Activated CD4-positive, alpha-beta T cell treated with anti-CD3 and anti-CD28 coated beads, Interleukin-2, amount 50 U/mL, for 1 hour (primary cell): Measurements from ENCODE around the gene TTC7B.
"Not testable (repeated sequence)": the region's sequence is repeated elsewhere in the genome, so short reads cannot be mapped to it uniquely, and the experiment has no call there.

Experiments used
- DNase-seq: peaks from one replicate; pipeline ENCODE4 v3.0.0-alpha.2; 2020

Gene TTC7B

GRCh38 chr14:90538095-90538494 lies 278.1 kb downstream of the TTC7B start:
- no peak for DNase-seq

DNA sequence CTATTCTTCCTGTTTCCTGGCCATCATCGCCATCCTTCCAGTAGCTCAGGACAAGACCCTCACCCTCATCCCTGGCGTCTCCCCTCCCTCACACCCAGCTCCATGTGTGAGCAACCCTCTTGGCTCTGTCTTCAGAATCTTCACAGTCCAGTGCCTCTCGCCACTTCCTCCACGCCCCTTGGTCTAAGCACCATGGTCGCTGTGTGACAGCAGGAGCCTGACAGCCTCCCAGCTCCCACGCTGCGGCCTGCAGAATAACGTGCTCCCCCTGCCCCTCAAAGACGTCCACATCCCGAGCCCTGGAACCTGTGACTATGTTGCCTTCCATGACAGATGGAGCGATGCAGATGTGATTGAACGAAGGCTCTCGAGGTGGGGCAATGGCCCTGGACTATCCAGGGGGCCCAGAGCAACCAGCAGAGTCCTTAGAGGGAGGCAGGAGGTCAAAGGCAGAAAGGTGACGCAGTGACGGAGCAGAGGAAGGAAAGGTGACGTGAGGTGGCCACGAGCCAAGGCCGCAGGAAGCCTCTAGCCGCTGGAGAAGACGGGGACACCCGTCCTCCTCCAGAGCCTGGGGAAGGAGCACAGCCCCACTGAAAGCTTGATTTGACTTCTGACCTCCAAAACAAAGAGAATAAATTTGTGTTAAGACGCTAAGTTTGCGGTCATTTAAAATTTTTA lies 279.6 kb downstream of the TTC7B start:
- DNase-seq = no peak

- DNase-seq = no peak
These were observed 280.1 kb downstream of the TTC7B start for GRCh38 chr14:90536092-90536491.

DNA sequence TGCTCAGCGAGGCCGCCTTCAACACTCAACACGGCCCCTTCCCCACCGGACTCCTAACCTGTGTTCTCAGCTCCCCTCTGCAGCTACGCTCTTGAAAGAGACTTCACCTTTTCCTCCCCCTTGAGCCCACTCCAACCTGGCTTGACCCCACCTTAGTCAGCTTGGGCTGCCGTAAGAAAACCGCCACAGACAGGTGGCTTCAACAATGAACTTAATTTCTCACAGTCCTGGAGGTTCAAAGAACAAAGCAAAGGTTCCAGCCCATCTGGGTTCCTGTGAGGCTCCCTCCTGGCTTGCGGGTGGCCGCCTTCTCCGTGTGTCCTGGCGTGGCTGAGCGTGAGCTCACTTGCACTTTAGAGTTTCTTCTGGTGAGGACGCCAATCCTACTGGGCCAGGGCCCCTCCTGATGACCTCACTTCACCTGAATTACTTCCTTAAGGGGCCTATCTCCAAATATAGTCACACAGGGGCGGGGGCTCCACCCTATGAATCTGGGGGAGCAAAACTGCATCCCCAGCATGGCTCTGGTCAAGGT lies 280.6 kb downstream of the TTC7B start:
- DNase-seq = no peak

- no peak for DNase-seq
These were observed 281.2 kb downstream of the TTC7B start for GRCh38 chr14:90534838-90535555.

DNA sequence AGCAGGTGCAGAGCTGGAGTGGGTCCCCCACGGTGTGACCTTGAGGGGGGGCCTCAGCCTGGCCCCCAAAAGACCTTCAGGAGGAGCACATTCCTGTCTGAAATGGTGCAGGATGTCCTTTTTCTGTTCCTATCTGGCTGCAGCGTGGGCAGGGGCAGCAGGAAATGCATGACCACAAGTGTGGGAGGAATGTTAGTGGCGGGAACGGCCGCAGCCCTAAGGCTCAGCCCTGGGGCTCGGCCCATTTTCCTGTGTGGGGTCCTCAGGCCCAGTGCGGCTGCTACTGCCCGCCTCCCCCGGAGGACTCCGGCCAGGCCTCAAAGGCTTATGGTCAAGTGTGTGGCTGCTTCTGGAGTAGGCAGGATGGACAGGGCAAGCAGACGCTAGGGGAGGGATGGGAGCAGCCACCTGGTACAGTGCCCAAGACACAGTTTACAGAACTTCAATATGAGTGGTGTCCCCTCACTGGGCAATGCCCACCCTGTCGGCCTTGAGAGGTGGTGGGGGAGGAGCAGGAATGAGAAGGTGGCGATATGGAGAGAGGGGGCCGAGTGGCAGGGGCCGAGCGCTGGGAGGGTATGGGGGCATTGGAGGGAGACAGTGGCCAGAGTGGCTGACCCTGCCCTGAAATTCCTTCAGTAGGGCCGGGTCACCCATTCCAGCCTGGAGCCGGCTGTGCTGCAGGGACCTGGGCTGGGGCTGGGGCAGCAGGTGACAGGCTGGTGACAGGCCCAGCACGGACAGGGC lies 282.0 kb downstream of the TTC7B start:
- no peak for DNase-seq

DNA sequence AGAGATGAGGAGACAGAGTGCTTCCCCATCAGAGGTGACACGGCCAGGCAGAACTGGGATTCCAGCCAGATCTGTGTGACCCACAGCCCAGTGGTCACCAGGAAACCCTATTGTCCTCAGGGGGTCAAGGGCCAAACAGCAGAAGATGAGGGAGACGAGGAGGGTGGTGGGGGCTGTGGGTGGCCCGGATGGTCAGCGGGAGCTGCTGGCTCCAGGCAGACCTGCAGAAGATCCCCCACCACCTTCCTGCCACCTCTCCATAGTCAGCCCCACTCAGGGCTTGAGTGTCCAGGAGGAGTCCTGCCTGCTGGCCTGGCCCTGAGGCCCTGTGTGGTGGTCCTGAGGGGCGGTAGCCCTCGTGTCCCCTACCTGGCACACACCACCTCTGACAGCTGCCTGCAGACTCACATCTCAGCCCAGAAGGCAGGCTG lies 282.6 kb downstream of the TTC7B start:
- no peak for DNase-seq

DNA sequence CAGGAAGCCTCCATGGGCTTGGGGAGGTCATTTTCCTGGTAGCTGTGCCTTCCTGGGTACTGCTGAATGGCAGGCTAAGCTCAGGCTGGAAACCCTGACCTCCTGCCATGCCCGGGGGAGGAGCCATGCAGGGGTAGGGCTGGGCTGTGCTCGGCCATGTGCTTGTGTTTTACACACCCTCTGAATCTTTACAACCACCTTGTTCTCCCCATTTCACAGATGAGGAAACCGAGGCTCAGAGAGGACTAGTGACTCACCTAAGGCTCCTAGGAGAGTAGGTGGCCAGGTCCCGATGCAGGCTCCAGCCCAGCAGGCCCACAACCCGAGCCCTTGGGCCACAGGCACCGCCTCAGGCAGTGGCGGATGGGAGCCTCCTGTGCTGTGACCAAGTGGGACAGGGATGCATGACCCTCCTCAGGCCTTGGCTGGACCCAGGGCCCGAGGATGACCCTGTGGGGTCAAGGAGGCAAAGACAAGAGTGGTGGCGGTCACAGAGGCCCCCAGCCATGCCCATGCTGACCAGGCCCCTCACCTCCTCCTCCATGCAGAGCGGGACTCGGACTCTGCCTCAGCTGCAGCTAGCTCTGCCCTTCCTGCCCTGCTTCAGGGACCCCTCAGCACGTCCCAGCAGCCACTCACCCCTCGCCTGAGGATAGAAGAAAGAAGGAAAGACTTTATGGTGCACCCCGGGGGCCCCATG lies 283.3 kb downstream of the TTC7B start:
- DNase-seq = no peak

DNA sequence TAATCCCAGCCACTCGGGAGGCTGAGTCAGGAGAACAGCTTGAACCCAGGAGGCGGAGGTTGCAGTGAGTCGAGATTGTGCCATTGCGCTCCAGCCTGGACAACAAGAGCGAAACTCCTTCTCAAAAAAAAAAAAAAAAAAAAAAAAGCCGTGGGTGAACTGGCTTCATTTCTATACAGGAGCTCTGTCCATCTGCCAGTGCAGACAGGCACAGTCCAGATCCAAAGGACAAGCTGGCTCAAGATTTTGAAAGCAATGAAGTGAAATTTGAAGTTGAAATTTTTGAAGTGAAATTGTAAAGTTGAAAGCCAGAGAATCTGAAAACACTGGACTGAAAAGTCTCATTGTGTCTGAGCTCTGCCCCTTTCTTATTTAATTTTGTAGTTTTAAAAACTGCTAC lies 284.7 kb downstream of the TTC7B start:
- no peak for DNase-seq

- DNase-seq = no peak
These were observed 285.7 kb downstream of the TTC7B start for GRCh38 chr14:90530523-90530922.

DNA sequence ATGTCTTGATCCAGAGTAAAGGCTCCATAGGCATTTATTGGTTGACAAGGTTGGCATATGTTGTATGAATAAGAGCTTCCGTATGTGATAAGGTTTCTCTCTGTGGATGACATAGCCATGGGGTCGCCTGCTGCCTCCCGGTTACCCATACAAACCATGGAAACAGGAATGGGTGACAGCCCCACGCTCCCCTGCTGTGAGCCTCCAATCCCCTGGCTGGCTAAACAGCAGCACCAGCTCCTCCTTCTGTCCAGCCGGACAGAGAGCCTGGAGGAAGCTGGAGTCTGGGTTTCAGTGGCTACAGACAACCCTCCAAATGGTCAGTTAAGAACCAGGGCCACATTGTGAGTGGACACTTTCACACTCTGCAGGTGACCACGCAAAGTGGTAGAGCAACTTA lies 288.3 kb downstream of the TTC7B start:
- DNase-seq = no peak

- not testable (repeated sequence) for DNase-seq
These were observed 289.7 kb downstream of the TTC7B start for GRCh38 chr14:90526536-90526935.

GRCh38 chr14:90525353-90526028 lies 290.7 kb downstream of the TTC7B start:
- not testable (repeated sequence) for DNase-seq

DNA sequence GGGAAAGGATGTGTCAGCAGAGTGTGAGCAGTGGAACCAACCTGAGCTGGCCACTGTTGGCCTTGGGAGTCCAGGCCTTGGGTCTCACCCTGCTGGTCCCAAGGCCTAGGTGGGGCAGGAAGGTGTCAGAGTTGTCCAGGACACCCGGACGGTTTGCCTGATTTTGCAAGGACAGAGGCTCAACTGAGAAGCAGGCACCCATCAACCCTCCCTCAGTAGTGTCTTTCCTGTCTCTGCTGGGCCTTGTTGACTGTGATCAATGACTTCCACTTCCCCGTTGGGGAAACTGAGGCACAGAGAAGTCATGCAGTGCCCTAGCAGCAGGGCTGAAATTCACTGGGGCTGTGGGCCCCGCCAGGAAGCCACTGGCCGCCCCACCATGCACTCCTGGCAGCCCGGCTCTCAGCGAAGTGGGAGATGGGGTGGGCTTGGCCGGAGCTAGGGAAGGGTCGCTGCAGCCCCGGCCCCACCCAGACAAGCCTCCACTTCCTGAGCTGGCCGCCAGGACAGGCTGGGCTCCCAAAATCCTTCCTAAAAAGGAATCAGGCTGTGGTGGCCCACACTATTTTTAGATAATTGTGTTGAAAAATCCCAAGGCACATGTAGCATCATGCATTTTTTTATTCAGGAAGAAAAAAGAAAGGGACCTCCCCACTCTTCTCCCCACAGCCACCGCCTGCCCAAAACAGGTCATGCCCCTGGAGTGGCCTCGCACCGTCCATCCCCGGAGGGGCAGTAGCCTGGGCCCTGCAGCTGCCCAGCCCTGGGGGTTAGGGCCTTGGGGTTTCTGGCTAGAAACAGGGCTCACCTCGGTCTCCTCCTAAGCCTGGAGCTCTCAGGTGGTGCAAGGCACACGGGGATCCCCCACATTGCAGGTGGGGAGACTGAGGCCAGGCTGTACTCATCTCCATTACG lies 292.0 kb downstream of the TTC7B start:
- no peak for DNase-seq

DNA sequence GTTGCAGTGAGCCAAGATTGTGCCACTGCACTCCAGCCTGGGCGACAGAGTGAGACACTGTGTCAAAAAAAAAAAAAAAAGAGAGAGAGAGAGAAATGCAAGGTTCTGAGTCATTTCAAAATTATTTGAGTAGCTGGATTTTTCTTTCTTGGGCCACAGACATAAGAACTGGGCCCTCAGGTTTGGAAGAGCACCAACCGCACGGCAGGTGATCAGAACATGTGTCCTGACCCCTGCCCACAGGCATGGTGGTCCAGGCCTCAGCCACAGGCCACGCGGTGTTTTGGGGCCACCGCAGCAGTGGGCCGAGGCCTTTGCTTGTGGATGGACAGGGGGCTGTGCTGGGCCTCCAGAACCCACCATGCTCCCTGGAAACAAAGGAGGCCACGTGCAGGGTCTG lies 292.7 kb downstream of the TTC7B start:
- no peak for DNase-seq

- DNase-seq = no peak
These were observed 293.5 kb downstream of the TTC7B start for GRCh38 chr14:90522571-90523191.

DNA sequence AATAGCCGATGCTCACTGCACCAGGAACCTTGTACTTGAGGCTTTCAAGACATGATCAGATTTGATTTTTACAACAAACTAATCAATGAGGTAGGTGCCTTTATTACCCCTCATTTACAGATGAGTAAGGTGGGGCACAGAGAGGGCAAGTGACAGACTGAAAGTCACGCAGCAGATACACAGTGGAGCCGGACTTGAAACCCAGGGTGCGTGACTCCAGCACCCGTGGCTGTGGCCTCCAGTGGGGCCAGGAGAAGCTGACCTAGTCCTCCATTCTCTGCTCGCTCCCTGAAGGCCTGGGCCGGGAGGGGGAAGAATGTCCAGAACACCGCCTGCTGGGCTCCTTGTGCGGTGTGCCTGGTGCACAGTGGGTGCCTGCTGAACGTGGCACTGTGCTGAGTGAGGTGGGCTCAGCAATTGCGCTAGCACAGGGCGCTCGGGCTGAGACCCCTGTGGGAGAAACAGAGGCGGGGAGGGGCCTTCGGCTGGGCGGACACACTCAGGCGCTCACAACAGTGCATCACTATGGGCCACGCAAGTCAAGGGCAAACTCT lies 294.2 kb downstream of the TTC7B start:
- no peak for DNase-seq

- no peak for DNase-seq
These were observed 294.9 kb downstream of the TTC7B start for GRCh38 chr14:90521084-90521929.

DNA sequence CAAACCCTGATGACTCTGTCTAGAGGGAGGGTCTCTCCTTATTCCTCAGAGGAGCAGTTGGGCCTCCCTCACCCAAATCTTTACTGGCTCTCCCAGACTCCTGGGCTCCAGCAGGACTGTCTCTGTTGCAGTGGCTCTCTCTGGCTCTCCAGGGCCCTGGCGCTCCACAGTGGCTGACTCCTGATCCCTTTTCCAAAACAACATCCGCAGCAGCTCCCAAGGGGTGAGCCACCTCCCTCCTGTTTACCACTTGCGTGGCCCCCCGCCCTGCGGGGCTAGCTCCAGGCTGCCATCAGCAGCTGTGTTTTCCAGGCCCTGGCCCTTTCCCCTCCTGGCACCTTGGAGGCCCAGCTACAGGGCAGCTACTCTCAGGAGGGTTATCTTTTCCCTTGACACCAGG lies 295.9 kb downstream of the TTC7B start:
- no peak for DNase-seq
